GM18499 (cell line): Measurements from ENCODE around the gene NUDT17.

Source experiments
- ATAC-seq: cut with Tn5 transposase; IDR thresholded peaks from one replicate; pipeline ENCODE4 v1.9.1; 2021; ENCODE audit warnings: moderate number of reproducible peaks; ENCODE audit not compliant: insufficient read depth, unreplicated experiment

NUDT17 gene

DNA sequence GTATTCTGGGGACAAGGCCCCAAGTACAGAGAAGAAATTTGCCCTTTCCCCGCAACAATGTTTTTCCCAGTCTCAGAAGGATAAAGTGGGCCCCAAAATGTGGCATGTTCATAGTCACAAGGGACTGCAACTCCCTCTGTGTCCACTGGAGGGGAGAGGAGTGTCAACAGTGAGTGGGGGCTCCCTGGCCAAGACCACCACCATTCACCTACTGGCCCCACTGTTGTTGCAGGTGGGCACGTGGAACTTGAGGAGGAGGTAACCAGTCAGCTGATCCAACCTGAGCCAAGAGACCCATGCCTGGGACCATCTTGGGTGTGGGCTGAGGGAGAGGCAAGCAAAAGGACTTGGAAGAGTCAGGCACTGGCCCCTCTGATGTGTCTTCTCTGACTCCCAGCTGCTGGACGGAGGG, 777 bp downstream of the NUDT17 start:
- no peak for ATAC-seq

DNA sequence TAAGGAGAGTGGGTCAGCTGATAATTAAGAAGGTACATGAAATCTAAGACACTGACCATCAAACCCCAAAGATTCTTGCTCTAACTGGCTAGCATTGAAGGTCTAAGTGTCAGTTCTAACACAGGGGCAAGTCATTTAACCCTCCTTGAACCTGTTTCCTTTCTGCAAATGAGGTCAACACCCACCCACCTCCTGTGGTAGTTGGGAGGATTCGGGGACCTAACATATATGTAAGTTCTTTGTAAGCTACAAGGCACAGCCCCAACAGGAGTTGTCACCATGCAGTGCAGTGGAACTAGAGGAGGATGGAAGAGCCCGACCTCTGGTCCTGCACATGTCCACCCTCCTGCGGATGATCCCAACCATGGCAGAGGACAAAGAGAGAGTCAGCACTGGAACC, 2.4 kb downstream of the NUDT17 start:
- no peak for ATAC-seq

DNA sequence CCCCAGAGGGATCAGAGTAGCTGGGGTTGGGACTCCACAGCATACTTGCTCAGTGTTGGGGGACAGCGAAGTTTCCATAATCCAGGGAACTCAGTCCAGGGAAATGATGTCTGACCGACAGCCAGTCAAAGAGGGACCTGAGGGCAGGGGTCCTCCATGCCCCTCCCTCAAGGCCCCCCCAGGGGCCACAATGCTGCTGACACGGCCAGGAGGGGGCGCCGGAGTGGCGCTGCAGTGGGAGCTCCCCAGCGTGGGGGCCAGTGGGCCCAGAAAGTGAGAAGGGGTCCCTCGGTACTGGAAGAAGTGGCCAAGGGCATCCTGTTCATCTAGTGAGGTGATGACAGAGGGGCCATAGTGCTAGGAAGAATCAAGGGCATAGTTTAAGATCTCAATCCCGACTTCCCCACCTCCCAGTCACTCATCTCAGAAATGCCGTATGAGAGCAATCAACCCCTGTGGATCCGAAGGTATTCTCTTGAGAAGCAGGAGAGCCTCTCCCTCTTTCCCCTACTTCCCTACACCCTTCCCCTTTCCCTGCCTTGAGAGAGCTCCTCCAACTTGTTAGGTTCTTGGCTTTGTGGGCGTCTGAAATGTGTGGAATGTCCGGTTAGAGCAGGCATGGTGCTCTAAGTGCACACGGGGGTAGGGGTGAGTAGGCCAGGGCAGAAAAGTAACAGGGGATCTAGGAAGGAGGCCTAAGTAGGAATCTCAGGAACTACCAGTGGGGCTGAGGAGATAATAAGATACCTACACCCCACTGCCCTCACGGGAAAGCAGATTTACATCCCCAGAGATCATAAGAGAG, 4.1 kb downstream of the NUDT17 start:
- ATAC-seq = no peak

DNA sequence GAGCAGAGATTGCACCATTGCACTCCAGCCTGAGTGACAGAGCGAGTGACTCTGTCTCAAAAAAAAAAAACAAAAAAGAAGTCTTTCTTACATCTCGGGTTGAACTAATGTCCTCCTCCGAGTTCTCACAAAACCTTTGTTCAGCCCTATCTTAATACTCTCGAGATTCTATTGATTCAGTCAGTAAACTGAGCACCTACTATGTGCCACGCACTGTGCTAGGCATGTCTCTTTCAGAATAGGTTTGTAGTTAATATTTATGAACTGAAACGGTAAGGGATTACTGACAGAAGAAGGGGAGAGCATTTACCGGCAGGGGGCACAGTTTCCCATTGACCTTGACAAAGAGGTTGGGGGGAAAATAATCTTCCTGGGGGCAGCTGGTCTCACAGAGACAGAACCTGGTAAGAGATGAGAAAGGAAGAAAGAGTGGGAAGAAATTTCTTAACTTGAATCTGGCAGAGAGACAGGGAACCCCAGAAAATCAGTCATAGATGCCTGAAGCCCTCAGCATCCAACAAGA, 10.1 kb downstream of the NUDT17 start:
- ATAC-seq = no peak

DNA sequence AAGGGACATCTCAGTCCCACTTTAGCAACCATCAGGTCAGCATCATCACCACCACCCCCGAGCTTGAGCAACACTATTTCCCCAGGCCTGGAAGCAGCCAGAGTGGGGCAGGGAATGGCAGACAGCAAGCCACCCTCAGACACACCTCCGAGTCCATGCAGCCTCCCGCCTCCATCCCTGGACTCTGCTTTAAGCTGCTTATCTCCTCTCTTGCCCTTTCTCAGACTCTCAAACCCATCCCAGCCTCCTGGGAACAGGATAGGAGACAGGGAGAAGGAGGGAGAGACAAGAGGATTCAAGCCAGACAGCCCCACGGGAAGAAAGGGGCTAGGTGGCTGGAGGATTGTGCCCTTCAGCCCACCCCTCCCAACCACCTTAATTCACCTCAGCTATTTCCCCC, 11.7 kb downstream of the NUDT17 start:
- no peak for ATAC-seq

DNA sequence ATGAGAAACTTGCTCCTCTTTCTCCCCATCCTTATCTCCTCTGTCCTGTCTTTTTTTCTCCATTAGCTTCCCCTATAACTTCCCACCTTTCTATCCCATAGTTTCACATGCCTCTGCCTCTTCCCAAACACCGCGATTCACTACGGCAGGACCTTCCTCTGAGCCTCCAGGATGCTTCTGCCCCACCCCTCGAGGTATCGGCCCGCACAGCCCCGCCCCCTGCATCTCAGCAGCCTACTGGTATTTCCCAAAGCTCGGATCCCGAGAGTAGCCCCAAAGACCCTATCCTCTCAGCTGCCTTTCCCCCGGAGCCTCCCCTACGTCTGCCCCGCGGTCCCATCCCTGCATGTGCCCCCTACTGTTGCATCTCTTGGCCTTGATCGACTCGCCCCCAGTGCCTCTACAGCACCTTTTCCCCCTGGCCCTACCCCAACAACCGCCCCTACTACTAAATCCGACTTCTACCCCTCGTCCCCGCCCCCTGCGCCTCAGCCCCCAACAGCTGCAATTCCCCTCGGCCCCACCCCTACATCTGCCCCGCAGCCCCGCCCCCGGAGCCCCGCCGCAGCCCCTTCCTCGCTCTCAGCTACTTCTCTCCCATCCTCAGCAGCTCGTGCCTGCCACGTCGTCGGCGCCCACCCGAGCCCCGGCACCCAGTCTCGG, 12.9 kb downstream of the NUDT17 start:
- no peak for ATAC-seq

DNA sequence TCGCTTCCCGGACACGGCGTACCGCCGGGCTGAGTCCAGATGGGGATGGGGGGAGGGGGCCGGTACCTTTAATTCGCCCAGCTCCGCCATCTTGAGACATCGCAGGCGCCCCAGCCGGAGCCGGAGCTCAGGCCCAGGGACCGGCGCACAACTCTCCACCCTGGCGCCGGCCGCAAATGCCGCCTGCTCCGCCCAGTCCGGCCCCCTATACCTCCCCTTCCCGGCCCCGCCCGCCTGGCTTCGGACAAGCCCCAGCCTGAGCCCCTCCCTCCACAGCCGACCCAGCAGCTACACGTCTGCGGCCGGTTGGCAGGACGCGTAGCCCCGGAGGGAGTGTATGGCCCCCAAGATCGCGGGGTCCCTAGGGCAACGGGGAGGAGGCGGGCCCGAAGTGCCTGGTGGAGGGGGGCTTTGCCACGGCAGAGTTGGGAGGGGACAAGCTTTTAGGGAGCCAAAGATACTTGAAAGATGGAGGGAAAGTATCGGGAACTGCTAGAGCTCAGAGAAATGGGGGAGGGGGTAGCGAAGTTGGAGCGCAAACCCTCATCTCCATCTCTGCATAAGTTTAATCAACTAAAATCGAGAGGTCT, 13.6 kb downstream of the NUDT17 start, which contains the start of gene PIAS3:
TSS of gene PIAS3 (minus strand) at position 181 of the 590 bp plus-strand sequence. CDS start at position 90, 91 bp downstream.
- peak; percentile 50 for ATAC-seq

DNA sequence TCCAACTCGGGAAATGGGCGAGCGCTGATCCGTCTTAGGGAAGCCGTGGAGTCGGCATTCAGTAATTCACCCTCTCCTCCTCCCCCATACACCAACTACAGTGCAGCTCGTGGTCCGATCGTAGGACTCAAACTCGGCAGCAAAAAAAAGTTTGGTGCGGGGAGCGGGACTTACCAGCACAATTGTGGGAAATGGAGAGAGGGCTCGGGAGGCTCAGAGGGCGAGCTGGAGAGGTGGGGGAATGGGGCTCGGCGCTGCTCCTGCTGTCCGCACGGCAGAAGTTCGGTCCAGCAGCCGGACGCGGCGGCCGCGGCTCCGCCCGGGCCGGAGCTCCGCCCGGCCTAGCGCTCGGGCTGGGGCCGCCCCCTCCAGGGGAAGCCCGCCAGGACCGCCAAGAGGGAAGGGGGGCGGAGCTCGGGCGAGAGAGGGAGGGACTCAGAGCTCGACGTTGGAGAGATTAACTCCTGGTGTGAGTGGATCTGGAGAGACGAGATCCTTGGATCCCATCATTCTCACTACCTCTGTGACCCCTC, 14.1 kb downstream of the NUDT17 start:
- ATAC-seq = peak; percentile 32

DNA sequence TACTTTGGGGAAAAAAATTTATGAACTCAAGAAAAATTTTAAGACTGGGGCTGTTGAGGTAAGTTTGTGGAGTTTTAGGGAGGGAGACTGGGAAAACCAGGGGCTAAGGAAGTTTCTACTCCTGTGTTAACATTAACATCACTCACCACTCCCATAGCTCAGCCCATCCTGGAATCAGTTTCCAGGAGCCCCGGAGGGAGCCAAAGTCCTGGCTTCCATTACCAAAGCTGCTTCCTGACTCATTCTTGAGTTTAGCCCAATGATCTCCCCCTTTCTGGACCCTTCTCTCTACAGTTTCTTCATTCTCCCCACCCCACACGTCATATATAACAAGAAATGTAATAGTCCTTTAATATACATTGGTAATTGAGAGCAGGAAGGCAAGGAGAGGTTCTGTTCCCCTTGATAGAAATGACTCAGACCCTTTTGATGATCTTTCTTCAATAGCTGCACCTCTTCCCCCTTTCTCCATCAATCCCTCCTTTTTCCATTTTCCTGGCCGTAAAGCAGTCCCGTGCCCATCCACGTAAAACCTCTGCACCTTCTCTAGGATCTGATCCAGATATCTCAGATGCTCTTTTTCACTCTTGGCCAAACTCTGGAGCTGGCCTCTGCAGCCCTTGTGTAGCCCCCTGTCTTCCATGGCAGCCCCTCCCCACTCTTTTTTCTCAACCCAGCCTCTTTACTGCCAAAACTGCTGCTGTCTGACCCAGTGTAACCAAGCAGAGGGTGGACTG, 18.0 kb downstream of the NUDT17 start:
- ATAC-seq = no peak

DNA sequence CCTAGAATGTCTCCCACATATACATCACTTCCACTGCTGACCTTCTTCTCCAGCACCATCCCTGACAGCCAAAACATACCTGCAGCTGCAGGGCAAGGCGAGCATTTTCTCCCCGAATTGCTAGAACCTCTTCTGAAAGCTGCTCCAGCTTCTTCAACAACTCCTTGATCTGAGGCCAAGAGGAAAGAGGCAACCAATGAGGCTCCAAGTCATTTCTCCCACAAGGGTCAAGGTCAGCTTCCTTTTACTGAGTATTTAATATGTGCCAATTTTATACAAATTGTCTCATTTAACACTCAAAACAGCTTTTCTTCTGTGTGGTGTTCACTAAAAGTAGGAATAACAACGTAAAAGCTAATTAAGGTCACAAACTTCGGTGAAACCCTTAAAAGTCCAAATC, 22.8 kb downstream of the NUDT17 start:
- ATAC-seq = no peak

DNA sequence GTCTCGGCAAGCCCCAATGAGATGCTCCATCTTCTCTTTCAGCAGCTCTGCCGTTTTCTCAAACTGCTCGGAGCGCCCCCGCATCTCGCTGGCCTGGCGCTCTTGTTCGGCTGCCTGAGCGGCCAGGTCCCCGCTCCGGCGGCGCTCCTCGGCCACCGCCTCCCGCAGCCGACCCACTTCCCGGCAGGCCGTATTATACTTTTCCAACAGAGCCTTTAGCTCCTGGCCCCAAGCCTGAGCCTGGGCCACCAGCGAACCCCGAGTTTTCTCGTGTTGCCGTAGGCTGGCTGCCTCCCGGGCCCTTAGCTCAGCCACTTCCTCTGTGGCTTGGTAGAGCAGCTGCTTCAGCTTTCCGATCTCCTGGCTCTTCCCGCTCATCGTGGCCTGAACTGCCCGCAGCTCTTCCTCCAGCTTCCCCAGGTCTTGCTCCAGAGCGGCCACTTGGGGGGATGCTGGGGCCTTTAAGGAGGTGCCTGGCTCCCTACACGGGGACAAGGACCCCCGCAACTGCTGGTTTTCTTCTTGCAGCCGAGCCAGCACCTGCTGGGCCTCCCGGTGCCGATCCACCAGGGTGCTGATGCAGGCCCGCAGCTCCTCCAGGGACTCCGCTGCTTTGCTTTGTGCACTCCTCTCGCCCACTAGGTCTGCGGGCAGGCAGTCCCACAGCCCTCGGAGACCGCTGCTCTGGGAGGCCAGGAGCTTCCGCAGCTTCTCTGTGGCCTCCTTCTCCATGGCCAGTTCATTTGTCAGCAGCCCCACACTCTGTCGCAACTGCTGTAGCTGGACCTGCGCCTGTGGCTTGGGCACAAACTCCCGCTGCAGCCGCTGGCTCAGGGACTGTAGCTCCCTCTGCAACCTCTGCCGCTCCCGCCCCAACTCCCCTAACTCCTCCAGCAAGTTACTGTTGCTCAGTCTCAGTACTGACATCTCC, 26.8 kb downstream of the NUDT17 start:
- no peak for ATAC-seq

DNA sequence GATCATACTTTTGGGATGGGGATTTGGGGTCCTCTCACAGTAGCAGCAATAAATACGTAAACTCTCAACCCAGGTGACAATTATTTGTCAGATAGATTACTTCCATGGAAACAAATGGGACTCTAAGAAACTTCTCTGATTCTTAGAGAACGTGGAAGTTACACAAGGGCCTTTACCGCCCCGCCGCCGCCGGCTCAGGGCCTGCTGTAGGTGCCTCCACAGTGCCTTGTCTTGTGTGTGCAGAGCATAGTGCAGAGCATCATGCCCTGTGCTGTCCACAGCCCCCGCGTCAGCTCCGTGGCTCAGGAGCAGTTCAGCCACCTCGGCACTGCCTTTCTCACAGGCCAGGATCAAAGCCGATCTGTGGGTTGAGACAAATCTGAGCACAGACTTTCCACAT, 29.2 kb downstream of the NUDT17 start:
- no peak for ATAC-seq

DNA sequence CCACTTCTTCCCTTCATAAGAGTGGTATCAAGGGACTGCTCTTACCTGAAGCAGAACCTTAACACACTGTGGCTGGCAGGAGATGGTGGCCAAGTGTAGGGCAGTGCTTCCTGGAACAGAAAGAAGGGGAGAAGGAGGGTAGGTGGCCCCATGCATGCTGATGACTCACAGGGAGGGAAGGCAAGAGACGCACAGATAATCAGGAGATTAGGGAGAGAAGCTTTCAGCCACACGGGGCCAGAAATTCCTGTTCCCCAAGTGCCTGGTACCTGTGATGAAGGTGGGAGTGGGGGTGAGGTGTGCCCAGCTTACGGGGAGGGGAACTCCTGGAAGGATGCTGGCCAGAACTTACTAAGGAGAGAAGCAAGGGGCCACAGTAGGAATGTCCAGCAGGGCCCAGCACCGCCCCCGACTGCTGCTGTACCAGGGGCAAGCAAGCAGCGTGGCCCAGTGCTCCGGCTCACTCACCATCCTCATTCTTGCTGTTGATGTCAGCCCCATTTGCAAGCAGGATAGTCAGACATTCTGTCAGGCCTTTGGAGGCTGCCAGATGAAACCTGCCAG, 32.6 kb downstream of the NUDT17 start:
- ATAC-seq = no peak

DNA sequence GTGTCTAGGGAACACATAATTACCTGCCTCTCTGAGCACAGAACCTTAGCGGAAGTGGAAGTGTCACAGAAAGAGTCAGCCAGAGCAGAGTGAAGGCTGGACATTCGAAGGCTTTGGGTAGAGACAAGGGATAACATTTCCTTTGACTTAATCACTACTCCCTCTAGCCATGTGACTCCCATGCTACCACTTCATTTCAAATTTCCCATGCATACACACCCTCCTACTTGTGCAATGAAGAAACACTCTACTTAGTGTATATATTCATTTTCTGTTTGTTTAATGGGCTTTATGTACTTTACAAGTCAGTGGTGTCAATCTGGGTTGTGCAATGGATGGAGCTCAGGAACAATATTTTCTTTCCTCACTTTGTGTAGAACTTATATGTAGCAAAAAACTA, 33.3 kb downstream of the NUDT17 start:
- ATAC-seq = no peak

DNA sequence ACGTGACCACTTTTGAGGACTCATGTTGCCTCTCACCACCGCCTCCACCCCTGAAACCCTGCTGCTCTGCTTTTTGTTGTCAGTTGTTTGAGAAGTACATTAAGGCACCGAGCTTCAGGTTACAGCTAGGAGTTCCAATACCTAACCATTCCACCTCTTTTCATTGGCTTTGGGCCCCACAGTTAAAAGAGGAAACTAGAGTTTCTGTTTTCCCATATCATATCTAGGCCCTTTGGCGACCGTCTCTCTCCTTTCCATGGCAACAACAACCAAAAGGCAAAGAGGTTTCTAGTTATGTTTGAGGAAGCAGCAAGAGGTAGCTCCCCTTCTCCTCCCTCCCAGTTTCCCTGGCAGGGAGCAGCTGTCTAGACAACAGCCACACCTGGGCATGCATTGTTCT, 34.3 kb downstream of the NUDT17 start:
- no peak for ATAC-seq

DNA sequence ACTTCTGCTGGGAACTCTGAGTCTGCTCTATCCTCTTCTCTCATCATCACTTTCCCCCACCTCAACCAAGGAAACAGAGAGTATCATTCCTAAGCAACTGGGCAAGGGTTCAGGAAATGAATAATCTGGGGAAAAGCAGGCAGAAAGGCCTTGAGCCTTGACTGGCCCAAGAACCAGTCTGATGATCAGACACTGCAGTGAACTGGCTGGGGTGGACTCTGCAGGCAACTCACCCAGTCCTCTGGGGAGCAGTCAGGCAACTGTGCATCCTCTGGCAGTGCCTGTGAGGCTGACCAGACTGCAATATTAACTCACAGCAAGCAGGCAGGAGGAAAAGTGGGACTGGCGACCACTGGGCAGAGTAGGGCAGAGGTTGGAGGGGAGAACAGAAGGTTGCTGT, 39.2 kb downstream of the NUDT17 start:
- ATAC-seq = no peak

DNA sequence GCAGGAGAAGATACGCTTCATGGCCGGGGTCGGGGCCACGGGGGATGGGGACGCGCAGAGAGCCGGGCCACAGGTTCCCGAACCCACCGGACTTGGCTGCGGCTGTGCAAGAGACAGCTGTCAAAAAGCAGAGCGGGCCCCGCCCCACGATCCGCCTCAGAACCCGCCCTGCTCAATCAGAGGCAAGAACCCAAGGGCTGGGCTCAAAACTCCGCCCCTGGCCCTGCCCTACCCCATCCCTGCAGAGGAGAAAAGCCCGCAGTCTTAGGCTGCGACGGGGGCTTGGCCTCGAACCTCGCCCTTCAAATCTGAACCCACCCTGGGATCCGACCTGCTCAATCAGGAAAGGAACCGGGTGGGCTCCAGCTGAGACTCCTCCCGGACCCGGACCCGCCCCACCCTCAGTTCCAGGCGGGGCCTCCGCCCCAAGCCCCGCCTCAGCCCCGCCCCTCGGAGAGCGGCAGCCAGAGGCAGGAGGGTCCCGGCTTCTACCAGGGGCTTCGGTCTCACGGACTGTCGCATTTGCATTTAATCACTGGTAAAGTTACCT, 40.4 kb downstream of the NUDT17 start, which contains the start of gene ANKRD35:
TSS of gene ANKRD35 (minus strand) at position 129 of the 550 bp plus-strand sequence. CDS start at position 21, 108 bp downstream.
- peak; percentile 90 for ATAC-seq

DNA sequence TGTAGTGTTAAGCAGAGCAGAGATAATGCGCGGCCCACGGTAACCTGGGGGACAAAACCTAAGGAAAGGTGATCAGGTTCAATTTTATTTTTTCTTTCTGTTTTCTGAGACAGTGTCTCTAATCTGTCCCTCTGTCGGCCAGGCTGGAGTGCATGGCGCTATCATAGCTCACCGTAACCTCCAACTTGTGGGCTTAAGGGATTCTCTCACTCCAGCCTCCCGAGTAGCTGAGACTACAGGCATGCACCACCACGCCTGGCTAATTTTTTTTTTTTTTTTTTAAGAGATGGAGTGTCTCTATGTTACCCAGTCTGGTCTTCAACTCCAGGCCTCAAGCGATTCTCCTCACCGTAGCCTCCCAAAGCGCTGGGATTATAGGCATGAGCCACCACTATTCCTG, 41.0 kb downstream of the NUDT17 start:
- ATAC-seq = no peak
